Hepatic stellate cell (primary cell): ENCODE measurements around the gene FIGLA.
A peak's percentile ranks its signal among the peaks of the same experiment; 100 is the strongest.

Source experiments
- DNase-seq: peaks from one replicate; pipeline ENCODE4 v3.0.0; 2011; ENCODE audit warnings: low spot score

Gene FIGLA

GRCh38 chr2:70772486-70773155 lies 17.8 kb downstream of the FIGLA start:
- no peak for DNase-seq

DNA sequence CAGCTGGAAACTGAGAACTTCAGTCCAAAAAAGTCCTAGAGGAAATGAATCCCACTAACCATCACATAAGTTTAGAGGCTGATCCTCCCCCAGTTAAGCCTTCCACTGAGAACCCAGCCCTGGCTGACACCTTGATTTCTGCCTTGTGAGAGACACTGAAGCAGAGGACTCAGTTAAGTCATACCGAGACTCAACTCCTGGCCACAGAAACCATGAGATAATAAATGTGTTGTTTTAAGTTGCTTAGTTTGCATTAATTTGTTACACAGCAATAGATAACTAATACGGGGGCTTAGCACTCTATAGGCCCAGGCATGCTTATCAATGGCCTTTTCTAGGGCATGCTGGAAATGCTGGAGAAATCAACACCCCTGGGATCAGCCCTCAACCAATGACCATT lies 19.0 kb downstream of the FIGLA start:
- no peak for DNase-seq

GRCh38 chr2:70769450-70769849 lies 21.0 kb downstream of the FIGLA start:
- DNase-seq, result no peak

DNA sequence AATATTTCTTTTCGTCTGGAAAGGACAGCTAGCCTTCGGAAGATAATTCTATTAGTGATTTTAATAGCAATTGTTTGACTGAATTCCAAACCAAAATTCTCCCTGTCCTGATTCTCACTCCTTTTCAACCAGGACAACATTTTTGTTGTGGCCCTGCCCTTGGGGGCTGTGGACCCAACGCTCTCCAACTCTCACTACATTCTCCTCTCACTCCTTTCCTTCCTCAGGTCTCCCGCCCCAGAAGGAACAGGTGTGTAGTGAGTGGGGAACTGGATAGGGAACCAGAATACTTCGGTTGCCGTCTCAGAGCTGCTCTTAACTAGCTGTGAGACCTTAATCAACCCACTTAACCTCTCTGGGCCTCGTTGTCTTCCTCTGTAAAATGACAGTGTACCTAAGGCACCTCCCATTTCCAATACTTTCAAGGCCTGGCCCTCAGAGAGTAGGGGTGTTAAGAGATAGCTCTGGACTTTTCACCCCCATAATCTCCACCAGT lies 21.8 kb downstream of the FIGLA start:
- no peak for DNase-seq

- DNase-seq, result peak; percentile 23
These were observed 22.5 kb downstream of the FIGLA start, which contains the start of gene ADD2 for GRCh38 chr2:70767699-70768589. Gene ADD2 (minus strand): TSS chr2:70768200. CDS start chr2:70706408, 61,792 bp downstream.

DNA sequence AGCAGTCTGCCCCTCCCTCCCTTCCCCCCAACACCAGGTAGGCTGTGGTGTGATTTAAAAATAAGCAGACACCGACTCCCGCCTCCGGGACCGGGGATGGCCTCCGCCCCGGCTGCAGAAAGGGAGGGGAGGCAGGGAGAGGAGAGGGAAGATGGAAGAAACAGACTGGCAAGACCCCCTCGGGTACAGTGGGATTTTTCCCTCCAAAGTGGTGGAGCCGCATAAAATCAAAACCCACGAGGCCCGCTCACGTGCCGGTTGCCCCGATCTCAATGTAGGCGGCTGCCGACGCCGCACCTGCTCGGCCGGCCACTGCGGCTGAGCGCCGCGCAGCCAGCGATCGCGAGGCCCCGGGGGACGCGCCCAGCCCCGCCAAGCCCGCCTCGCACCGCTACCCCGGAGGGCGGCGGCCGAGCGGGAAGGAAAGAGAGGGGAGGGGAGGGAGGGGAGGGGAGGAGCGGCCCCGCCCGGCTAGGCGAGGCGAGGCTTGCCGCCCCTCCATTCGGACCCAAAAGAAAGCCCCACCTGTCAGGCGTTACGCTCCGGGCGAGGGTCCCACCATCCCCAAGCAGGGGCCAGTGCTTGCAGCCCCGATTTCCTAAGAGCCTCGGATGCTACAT lies 23.3 kb downstream of the FIGLA start:
- no peak for DNase-seq

DNA sequence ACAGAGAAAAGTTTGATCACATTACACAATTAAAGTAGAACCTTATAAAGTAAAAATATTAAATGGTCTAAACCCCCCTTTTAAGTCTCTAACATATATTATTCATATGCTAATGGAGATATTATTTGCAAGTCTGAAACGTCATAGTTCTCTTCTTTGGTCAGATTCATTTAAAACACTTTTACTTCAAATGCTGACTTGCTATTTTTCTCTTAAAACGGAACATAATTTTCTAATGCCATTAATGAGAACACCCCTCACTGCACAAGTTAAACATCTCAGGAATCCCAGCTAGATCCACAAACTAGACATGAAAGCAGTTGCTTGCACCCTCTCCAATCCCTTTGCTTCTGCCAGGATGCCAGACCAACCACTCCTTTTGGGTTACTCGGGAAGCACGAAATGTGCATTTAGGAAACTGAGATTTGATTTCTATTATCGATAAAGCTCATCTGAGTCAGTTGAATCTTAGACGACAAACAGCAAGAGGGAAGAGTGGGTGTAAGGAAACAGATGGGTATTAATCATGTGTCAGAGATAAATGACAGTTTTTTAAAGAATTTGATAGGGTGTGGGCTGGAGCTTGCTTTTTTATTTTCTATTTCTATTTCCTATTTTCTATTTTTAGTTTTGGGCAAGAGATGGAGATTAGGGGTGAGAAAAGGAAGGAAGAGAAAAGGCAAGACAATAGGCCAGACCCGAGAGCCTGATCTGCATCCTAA lies 23.9 kb downstream of the FIGLA start:
- no peak for DNase-seq

DNA sequence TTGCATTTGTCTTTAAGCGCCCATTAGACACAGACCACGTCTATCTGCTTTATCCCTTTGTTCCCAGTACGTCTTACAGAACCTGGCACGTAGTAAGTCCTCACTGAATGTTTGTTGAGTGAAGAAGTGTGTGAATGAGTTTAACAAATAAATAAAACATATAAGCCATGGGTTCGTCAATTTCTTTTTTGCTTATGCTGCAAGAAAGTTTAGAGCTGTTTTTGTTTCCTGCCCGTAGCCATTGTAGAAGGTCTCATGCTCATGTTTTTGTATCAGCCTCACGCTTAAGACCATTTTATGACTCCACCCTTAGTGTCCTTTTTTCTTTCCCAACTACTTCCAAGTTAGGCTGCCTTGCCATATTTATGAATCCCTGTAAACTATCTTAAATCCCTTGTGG lies 24.9 kb downstream of the FIGLA start:
- DNase-seq, result no peak

GRCh38 chr2:70759446-70759845 lies 31.0 kb downstream of the FIGLA start:
- DNase-seq, result no peak

- no peak for DNase-seq
These were observed 32.5 kb downstream of the FIGLA start for GRCh38 chr2:70757966-70758365.

DNA sequence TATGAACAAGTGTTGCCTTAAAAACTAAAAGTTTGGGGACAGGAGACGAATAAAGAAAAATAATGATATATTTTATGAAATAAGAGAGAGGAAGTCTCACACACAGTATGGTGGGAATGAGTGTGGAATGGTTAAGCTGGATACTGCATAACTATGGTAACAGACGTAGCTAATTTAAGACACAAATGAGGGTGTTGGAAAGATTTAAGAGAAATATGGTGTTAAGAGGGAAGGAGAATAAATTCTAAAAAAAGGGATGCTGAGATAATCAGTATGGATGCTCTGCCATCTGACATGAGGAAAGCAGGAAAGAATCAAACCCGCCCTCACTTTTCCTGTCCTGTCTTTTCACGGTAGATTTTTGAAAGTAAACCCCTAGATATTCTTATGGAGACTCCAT lies 33.1 kb downstream of the FIGLA start:
- DNase-seq, result no peak

- DNase-seq, result no peak
These were observed 34.3 kb downstream of the FIGLA start for GRCh38 chr2:70756128-70756527.

- DNase-seq, result no peak
These were observed 36.5 kb downstream of the FIGLA start for GRCh38 chr2:70753902-70754301.

DNA sequence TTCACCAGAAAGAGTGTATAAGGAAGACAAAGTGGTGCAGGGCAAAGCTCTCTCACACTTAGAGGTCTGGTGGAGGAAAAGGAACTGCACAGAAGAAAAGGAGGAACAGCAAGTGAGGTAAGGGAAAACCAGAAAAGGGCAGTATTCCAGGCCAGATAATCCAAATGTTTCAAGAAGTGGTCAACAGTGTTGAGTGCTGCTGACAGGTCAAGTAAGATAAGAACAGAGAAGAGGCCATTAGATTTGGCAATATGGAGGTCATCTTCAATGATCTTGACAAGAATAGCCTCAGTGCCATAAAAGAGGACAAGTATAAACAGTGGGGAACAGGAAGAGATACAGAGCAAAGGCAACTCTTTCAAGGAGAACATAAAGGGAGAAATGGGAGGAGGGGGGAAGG lies 37.4 kb downstream of the FIGLA start:
- DNase-seq, result no peak

GRCh38 chr2:70752396-70752795 lies 38.0 kb downstream of the FIGLA start:
- DNase-seq, result no peak

- no peak for DNase-seq
These were observed 38.6 kb downstream of the FIGLA start for GRCh38 chr2:70751881-70752280.

- DNase-seq, result no peak
These were observed 40.1 kb downstream of the FIGLA start for GRCh38 chr2:70750320-70750719.

- DNase-seq, result no peak
These were observed 42.2 kb downstream of the FIGLA start for GRCh38 chr2:70748002-70748784.

DNA sequence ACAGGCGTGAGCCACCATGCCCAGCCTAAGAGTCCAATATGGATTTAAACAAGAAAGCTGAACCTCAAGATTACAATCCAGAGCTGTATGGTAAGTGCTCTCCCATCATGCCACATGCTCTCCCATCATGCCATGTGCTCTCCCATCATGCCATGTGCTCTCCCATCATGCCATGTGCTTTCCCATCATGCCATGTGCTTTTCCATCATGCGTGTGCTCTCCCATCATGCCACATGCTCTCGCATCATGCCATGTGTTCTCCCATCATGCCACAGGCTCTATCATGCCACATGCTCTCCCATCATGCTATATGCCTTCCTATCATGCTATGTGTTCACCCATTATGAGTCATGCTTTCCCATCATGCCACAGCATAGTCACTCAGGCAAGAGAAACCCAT lies 43.2 kb downstream of the FIGLA start:
- DNase-seq, result no peak

- DNase-seq, result no peak
These were observed 44.1 kb downstream of the FIGLA start for GRCh38 chr2:70746094-70746974.
